OCI-M1 (cell line): ENCODE results near the gene CC2D2B.
A peak's percentile ranks its signal among the peaks of the same experiment; 100 is the strongest.
"Not testable (repeated sequence)": the region's sequence is repeated elsewhere in the genome, so short reads cannot be mapped to it uniquely, and the experiment has no call there.

ENCODE experiments used
- DNase-seq: peaks from one replicate; lab custom pipeline; 2025; lab: John Stamatoyannopoulos, UW

The CC2D2B gene

GRCh38 chr10:96017191-96017687 lies 109.5 kb downstream of the CC2D2B start:
- DNase-seq: peak; percentile 87

- no peak for DNase-seq
These were observed 113.6 kb downstream of the CC2D2B start for GRCh38 chr10:96021332-96021731.

GRCh38 chr10:96022739-96023138 lies 115.0 kb downstream of the CC2D2B start:
- no peak for DNase-seq

- DNase-seq: no peak
These were observed 115.4 kb downstream of the CC2D2B start for GRCh38 chr10:96023168-96023567.

GRCh38 chr10:96025566-96025965 lies 117.8 kb downstream of the CC2D2B start:
- peak; percentile 69 for DNase-seq

GRCh38 chr10:96034625-96035024 lies 126.8 kb downstream of the CC2D2B start:
- no peak for DNase-seq

- DNase-seq: no peak
These were observed 131.0 kb downstream of the CC2D2B start for GRCh38 chr10:96038476-96039387.

GRCh38 chr10:96041146-96041545 lies 133.4 kb downstream of the CC2D2B start:
- DNase-seq: no peak

- peak; percentile 95 for DNase-seq
These were observed 135.5 kb downstream of the CC2D2B start, which contains the start of gene CCNJ for GRCh38 chr10:96043033-96043892. CCNJ (plus strand) TSS chr10:96043583; CDS start chr10:96044394, 811 bp downstream.

GRCh38 chr10:96043893-96044715 lies 136.3 kb downstream of the CC2D2B start:
- peak; percentile 84 for DNase-seq

GRCh38 chr10:96044736-96045135 lies 137.0 kb downstream of the CC2D2B start:
- DNase-seq: peak; percentile 82

- no peak for DNase-seq
These were observed 138.8 kb downstream of the CC2D2B start for GRCh38 chr10:96046546-96046945.

GRCh38 chr10:96047004-96047649 lies 139.4 kb downstream of the CC2D2B start:
- DNase-seq: peak; percentile 53

- DNase-seq: not testable (repeated sequence)
These were observed 140.2 kb downstream of the CC2D2B start for GRCh38 chr10:96047925-96048324.

- DNase-seq: no peak
These were observed 141.6 kb downstream of the CC2D2B start for GRCh38 chr10:96049340-96049739.

GRCh38 chr10:96053985-96054384 lies 146.2 kb downstream of the CC2D2B start:
- DNase-seq: no peak

GRCh38 chr10:96056787-96057186 lies 149.0 kb downstream of the CC2D2B start:
- no peak for DNase-seq

GRCh38 chr10:96061232-96061631 lies 153.5 kb downstream of the CC2D2B start:
- no peak for DNase-seq

- peak; percentile 20 for DNase-seq
These were observed 164.9 kb downstream of the CC2D2B start for GRCh38 chr10:96072674-96073073.

- DNase-seq: no peak
These were observed 165.9 kb downstream of the CC2D2B start for GRCh38 chr10:96073722-96074121.

GRCh38 chr10:96074776-96075175 lies 167.0 kb downstream of the CC2D2B start:
- DNase-seq: no peak
